IPS-NIHi7 (cell line): Measurements from ENCODE around the gene CFDP1.

Experiments used
- DNase-seq: peaks from one replicate; pipeline ENCODE4 v3.0.0; 2012; ENCODE audit warnings: mixed read lengths; ENCODE audit errors: extremely low spot score

CFDP1 gene

DNA sequence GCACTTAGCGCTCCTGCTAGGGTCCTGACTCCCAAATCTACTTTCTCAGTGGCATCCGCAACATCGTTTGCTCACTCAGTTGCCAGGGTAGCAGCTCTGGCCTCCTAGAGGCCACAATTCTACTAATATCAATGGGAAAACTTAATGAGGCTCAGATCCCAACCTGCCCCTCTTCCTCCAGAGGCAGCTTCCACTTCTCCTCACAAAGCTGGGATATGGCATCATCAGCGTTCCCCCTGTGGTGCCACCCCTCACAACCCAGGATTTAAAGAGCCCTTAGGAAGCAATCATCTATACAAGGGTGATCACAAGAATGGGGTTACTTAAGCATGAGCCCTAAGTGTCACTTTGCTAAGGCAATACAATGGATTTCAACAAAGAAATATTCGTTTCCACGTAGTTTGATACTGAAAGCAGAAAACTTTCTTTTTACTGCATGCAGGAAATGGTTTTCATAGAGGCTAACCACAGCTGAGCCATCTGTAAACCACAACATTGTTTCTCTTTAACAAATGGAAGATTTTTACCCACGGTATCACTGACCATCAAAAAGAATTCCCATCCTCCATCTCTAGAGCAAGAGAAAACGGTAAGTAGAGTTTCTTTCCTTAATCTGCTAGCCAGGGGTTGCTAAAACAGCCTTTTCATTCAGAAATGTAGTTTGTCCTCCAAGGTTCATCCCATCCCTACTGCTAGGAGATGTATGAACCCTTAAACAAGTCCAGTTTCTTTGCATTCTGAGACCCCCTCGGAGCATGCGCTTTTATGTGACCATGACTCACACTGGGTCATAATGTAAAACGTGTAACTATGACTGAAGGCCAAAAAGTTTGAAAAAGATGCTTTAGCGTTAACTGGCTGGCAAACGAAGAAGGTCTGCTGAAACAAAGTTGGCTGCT lies 113.5 kb downstream of the CFDP1 start:
- no peak for DNase-seq

GRCh38 chr16:75318737-75319136 lies 114.6 kb downstream of the CFDP1 start:
- DNase-seq = no peak

- DNase-seq = no peak
Observed at GRCh38 chr16:75317532-75317931, 115.8 kb downstream of the CFDP1 start.

DNA sequence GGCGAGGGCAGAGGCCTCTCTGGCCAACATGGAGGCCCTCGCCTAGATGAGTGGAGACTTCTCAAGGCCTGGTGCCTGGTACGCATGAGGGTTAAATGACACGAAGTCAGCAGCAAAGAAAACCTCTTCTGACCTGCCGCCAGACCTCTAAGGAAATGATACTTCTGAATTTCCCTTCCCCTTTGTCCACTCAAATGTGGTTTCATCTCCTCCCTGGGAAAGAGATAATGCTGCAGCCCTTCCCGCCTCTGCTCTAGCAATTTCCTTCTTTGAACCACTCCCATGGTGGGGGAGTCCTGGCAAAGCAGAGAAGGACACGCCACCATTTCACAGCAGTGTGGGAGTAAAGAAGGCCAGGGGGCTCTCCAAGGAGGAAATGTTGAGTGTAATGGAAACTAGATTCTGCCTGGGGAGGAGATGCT lies 116.2 kb downstream of the CFDP1 start:
- DNase-seq = no peak

GRCh38 chr16:75315539-75316306 lies 117.6 kb downstream of the CFDP1 start:
- DNase-seq = no peak

- no peak for DNase-seq
Observed at GRCh38 chr16:75312875-75313274, 120.4 kb downstream of the CFDP1 start.

- DNase-seq = no peak
Observed at GRCh38 chr16:75311383-75311938, 121.8 kb downstream of the CFDP1 start.

DNA sequence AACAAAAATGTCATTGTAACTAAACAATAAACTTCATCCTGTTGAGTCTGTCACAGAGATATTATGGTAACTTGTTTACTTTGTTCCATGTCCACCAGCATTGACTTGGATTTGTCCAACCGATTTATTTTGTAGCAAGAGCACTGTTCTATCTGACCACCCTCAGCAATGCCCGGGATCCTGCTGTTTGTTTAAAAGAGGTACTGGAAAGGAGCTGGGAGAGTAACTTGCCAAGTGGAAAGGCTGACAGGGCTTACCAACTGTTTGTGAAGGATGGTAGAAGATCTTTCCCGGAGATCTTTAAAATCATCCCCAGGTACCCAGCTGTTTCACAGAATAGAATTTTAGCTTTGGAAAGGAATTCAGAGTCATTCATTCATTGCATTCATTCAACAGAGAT lies 122.8 kb downstream of the CFDP1 start:
- no peak for DNase-seq

GRCh38 chr16:75309899-75310430 lies 123.3 kb downstream of the CFDP1 start:
- DNase-seq = no peak

- no peak for DNase-seq
Observed at GRCh38 chr16:75309156-75309555, 124.1 kb downstream of the CFDP1 start.

- DNase-seq = no peak
Observed at GRCh38 chr16:75308011-75308410, 125.3 kb downstream of the CFDP1 start.

- no peak for DNase-seq
Observed at GRCh38 chr16:75307506-75307905, 125.8 kb downstream of the CFDP1 start.

DNA sequence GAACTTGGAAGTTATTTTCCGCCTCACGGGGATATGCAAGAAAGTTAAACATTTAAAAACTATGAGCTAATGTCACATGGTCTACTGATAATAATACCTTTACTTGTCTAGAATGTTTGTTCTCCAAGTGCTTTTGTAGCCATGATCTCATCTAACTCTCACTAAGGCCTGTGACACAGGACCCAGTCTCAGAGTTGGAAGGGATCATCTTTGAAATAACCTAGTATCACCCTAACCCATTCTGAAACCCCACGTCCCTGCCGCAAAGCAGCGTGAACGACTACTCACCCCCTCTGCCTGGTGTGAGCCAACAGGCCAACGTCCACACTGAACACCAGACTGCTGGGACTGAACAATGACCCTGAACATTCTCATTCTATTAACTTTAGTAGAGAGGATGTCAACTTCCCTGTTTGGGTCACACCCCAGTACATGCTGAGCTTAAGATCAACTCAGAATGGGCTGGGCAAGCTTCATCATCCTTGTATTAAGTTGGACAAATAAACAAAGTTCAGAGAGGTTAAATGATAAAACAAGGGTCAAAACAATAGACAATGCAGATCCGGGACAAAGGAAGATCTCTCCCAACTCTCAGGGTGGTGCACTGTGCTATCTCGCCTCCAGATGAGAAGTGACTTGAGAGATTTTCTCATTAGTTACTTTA lies 127.1 kb downstream of the CFDP1 start:
- no peak for DNase-seq

GRCh38 chr16:75305364-75306098 lies 127.8 kb downstream of the CFDP1 start:
- peak; percentile 56 for DNase-seq

DNA sequence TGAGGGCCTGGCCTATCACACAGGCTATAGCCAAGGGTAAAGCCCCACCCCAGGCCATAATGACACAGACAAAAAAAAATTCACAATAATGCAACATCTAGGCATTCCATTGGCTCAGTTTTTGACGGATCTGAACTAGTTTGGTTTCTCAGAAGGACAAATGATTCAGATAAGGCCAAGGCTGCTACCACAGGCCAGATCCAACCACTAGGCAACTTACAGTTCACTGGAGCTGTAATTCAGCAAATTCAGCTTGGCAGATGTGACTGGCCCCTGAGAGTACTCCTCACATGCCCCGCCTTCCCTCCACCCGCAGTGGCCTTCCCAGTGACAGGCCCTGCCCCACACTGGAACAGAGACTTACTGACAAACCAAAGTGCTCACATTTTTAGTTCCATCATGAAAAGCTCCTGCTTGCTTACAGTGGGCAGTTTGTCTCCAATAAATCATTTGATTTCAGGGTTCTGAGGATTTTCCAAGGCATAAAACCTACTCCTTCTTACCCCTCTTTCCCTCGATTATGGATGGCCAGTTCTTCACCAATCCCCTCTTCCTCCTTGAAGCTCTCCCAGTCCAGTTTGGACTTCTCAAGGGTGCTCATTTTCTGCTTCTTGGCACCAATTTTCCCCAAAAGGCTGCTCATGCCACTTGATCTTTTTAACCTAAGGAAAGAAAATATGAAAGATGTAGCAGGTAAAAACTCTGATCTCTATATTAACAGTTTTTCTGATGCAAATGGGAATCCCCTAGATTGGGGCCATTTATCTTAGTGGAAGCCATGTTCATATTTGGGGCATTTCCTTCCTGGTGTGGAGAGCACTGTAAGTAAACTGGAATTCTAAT lies 128.6 kb downstream of the CFDP1 start:
- DNase-seq = no peak

GRCh38 chr16:75301804-75302203 lies 131.5 kb downstream of the CFDP1 start:
- no peak for DNase-seq

DNA sequence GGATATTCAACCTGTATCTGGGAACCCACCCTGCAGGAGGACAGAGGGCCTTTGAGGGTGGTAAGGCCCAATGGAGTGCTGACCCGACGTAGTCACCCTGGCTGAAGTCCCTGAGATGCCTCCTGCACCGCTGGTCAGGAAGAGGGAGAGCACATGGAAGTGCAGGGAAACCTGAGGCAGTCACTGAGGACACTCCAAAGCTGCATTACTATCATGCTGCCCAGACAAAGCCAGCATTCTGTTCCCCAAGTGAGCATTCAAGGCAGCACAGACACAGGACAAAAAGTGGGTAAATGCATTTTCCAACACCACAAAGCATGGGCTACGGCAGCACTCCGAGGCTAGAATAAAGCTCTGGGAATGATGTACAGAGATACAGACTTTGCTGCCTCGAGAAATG lies 135.0 kb downstream of the CFDP1 start:
- DNase-seq = no peak

DNA sequence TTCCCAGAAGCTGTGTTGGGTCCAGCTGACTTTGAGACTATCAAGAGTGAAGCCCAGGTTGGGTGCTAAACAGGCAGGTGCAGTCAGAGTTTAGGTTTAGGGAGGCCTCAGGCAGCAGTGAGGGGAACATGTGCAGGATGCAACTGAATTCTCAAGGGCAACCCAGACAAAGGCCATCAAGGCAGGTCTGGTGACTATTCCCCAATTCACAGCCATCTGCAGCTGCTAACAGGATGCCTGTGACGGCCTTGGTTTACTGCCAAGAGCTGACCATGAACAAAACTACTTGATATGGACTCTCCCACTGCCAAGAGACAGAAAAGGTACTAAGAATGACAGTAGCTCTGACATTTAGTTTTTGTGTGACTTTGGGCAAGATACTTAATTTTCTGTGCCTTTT lies 136.7 kb downstream of the CFDP1 start:
- no peak for DNase-seq

- DNase-seq = no peak
Observed at GRCh38 chr16:75294773-75295459, 138.4 kb downstream of the CFDP1 start.

DNA sequence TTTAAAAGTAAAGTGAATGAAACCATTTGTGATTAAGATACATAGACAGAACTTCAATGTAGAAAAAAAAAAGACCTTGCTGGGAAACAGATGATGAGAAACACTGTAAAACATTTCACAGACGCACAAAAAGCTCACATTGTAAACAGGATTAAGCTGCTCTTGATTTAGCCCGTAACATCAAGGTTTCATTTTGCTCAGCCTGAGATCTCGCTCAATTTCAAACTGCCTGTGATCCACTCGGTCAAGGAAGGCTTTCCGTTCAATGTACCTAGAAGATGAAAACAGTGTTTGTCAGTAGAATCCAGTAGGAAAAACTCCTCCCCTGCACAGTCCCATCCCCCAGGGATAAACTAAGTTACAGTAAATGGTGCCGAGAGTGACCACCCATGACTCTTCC lies 139.5 kb downstream of the CFDP1 start:
- no peak for DNase-seq
